Measurements from ENCODE around the gene NRG4. TPM values are rescaled to one million over a fixed set of nuclear protein-coding genes. Genes with fewer than 3 reads are reported as not detected.

The NRG4 gene
- total RNA-seq, 1 donor from 2014 or later, result 1.2 TPM

GRCh38 chr15:75943713-75944215, 68.5 kb downstream of the NRG4 start:
- Histone ChIP-seq H3K4me1 (no peaks in the 10 kb centered on the region), H3K36me3 (no peaks in the 10 kb centered on the region), H3K27me3 (peaks cover 1% of the 10 kb centered on the region), H3K9me3 (no peaks in the 10 kb centered on the region), H3K4me3 (no peak overlapping the region), H3K27ac (no peak overlapping the region)
- no peak for TF ChIP-seq CTCF (IDR thresholded peaks at IDR 0.05)
- ATAC-seq (no peak), DNase-seq (no peak)
- intact Hi-C loops (cut with DNase I), result no loop called here

- intact Hi-C loops (cut with DNase I), result no loop called here
- DNase-seq (no peak), ATAC-seq (no peak)
- no peak for TF ChIP-seq CTCF (IDR thresholded peaks at IDR 0.05)
- Histone ChIP-seq H3K4me1 (no peaks in the 10 kb centered on the region), H3K36me3 (no peaks in the 10 kb centered on the region), H3K4me3 (no peak overlapping the region), H3K27me3 (no peaks in the 10 kb centered on the region), H3K9me3 (no peaks in the 10 kb centered on the region), H3K27ac (no peak overlapping the region)
These were observed 69.0 kb downstream of the NRG4 start for GRCh38 chr15:75943246-75943645.

- no peak for ATAC-seq
- Histone ChIP-seq H3K9me3 (no peaks in the 10 kb centered on the region), H3K36me3 (no peaks in the 10 kb centered on the region), H3K4me1 (no peaks in the 10 kb centered on the region), H3K4me3 (no peak overlapping the region), H3K27ac (no peak overlapping the region), H3K27me3 (no peaks in the 10 kb centered on the region)
- DNase-seq, result no peak
- TF ChIP-seq CTCF (IDR thresholded peaks at IDR 0.05), result no peak
- intact Hi-C loops (cut with DNase I), result no loop called here
These were observed 69.8 kb downstream of the NRG4 start for GRCh38 chr15:75942464-75942863.

GRCh38 chr15:75930866-75931265, 81.4 kb downstream of the NRG4 start:
- no peak for ATAC-seq
- intact Hi-C loops (cut with DNase I), result no loop called here
- TF ChIP-seq CTCF (IDR thresholded peaks at IDR 0.05), result no peak
- no peaks in the 10 kb centered on the region for H3K4me1 ChIP-seq
- H3K27me3 ChIP-seq, result no peaks in the 10 kb centered on the region
- no peak for DNase-seq
- no peak overlapping the region for H3K4me3 ChIP-seq
- peaks cover 56% of the 10 kb centered on the region for H3K36me3 ChIP-seq
- H3K27ac ChIP-seq, result no peak overlapping the region
- no peaks in the 10 kb centered on the region for H3K9me3 ChIP-seq

GRCh38 chr15:75929799-75930565, 82.2 kb downstream of the NRG4 start:
- H3K4me3 ChIP-seq, result no peak overlapping the region
- no peaks in the 10 kb centered on the region for H3K27me3 ChIP-seq
- H3K4me1 ChIP-seq, result no peaks in the 10 kb centered on the region
- no peak for ATAC-seq
- H3K9me3 ChIP-seq, result no peaks in the 10 kb centered on the region
- H3K36me3 ChIP-seq, result peaks cover 53% of the 10 kb centered on the region
- no peak overlapping the region for H3K27ac ChIP-seq
- intact Hi-C loops (cut with DNase I), result no loop called here
- TF ChIP-seq CTCF (IDR thresholded peaks at IDR 0.05), result no peak
- no peak for DNase-seq

All from upper lobe of right lung (tissue), 1 donor.